Measurements from ENCODE around the gene PKDCC. TPM values are rescaled to one million over a fixed set of nuclear protein-coding genes. Genes with fewer than 3 reads are reported as not detected.
"Not testable (repeated sequence)": the region's sequence is repeated elsewhere in the genome, so short reads cannot be mapped to it uniquely, and the experiment has no call there.

The PKDCC gene
- polyA plus RNA-seq, 10 donors = 97.9 to 148 (median 131) TPM

DNA sequence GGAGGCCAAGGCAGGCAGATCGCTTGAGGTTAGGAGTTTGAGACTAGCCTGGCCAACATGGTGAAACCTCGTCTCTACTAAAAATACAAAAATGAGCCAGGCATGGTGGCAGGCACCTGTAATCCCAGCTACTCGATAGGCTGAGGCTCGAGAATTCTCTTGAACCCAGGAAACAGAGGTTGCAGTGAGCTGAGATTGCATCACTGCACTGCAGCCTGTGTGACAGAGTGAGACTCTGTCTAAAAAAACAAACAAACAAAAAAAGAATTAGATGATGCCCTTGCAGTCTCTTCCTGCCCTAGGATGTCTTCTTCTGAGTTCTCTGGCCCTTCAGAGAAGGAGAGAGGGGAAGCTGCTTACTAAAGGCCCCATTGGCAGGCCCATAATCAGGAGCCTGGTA is 37.2 kb downstream of the PKDCC start:
- not testable (repeated sequence) for DNase-seq

DNA sequence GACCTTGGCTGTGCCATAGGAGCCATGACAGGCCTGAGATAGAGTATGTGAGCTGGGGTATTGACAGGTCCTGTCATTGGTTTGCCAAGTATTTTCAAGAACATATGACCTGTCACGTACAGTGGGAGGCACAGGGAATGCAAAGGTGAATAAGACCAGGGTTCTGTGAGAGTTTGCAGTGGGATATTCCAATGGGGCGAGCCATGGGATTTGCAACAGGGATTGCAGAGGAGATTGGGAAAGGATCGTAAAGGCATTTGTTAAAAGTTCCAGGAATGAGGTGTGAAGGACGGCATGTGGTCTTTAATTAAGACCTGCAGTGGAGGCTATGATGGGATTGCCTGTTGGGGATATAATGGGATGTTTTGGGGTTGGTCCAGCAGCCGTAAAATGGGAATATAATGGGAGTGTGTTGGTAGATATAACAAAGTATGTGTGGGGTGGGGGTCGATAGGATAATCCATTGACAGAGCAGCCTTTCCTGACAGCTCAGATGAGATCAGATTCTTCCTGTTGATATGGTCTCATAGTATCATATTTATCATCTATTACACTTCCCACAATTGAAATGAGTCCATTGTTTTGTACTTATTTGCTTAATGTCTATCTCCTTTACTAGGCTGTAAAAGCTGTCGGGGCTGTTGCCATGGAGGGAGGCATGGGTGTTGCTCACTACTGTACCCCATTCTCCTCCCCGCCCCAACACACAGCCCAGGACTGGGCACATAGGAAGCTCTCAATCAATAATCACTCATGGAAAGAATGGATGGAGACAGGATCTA is 38.1 kb downstream of the PKDCC start:
- no peak for DNase-seq

- DNase-seq = peak; percentile 69 to 86 (median 79)
Observed at GRCh38 chr2:42086500-42086953, 38.7 kb downstream of the PKDCC start.

- DNase-seq = no peak
Observed at GRCh38 chr2:42087137-42087856, 39.5 kb downstream of the PKDCC start.

- DNase-seq = no peak
Observed at GRCh38 chr2:42087857-42088195, 40.0 kb downstream of the PKDCC start.

GRCh38 chr2:42089340-42089925 is 41.6 kb downstream of the PKDCC start:
- DNase-seq = peak in 2 of 3 donors; percentile 49 to 53

GRCh38 chr2:42090216-42090615 is 42.4 kb downstream of the PKDCC start:
- no peak for DNase-seq

DNA sequence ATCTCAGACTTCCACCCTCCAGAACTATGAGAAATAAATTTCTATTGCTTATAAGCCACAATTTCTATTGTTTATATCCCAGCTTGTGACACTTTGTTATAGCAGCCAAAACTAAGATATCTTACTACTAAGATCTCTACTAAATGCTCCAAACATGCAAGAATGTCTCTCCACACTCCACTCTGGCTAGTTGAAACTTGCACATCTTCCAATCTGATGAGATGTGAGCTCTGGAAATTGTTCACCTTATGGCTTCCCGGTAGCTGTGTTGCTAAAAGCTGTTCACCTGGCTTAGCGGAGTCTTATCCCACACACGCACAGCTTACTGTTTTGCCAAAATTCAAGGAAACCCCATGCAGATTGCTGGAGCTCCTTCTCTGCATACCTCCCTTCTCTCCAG is 43.9 kb downstream of the PKDCC start:
- no peak for DNase-seq

GRCh38 chr2:42092084-42092996 is 44.5 kb downstream of the PKDCC start:
- no peak for DNase-seq

GRCh38 chr2:42094114-42094513 is 46.3 kb downstream of the PKDCC start:
- DNase-seq = no peak

DNA sequence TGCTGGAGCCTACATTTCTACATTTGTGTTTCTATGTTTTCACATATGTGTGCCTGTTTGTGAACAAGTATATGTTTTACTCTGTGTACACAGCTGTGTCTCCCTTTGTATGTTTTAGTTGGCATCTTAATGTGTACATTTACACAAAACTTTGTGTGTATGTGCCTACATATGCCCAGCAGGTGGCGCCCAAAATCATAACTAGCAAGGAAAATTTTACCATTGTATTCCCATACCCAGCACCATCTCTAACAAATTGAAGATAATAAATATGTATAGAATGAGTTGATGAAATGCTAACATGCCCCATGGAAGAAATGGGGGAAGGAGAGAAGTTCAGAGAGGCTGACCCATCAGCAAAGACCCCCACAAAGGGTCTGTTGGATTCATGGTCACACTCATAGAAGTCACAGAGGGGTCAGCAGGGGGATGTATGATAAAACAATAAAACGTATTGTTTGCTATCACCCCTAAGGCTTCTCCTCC is 48.1 kb downstream of the PKDCC start:
- DNase-seq = peak in 2 of 3 donors; percentile 86 to 87

GRCh38 chr2:42096869-42097591 is 49.2 kb downstream of the PKDCC start:
- no peak for DNase-seq

GRCh38 chr2:42098571-42099437 is 51.0 kb downstream of the PKDCC start:
- DNase-seq = peak in 1 of 3 donors; percentile 58

- DNase-seq = no peak
Observed at GRCh38 chr2:42099438-42100173, 51.8 kb downstream of the PKDCC start.

DNA sequence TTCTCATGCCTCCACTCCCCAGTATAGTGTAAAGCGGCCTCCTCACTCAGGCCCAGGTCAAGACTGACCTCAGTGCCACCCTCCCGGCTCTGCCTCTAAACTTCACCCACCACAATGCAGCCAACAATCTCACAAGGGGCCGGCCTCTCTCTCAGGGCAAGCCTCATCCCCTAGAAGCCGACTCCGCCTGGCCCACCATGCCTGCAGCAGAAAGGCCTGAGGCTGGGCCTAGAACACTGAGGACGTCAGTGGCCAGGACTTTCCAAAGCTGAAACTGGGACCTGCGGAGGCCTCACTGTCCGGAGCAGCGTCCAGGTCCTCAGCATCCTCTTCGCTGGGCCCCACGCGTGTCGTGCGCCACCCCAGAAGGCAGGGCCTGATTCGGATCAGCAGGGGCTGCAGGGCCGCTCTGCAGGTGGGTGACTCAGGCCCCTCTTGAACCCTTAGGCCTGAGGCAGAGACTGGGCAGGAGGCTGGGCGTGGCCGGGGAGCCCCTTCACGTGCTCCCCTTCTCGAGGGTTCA is 52.9 kb downstream of the PKDCC start:
- DNase-seq = peak in 1 of 3 donors; percentile 57

- peak in 2 of 3 donors; percentile 74 to 76 for DNase-seq
Observed at GRCh38 chr2:42101206-42102023, 53.6 kb downstream of the PKDCC start.

DNA sequence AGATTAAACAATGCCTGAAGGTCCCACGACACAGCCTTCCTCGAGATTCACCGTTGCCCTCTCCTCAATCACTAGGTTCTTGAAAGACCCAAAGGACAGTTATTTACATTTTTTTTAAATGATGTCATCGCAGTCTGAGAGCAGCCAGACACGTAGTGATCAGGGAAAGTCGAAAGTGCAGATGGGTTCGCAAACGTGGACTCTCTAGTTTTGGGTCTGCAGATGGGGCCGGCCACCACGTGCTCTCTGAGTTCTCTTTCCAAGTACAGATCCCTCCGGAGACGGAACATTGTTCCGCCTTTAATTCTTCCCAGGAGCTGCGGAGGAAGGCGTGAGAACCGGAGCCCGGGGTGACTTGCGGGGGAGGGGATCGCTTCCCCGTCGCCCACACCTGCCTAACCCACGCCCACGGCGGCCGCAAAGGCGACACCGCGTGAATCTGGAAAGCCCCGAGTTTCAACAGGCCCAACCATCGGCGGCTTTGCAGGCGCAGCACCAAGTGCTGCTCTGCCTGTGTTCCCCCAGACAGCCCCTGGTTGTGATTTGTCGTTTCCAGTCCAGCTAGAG is 54.3 kb downstream of the PKDCC start:
- DNase-seq = peak; percentile 89 to 97 (median 91)

All from muscle of back (tissue), 11 donors.